ENCODE measurements around the gene AOC1. TPM values are rescaled to one million over a fixed set of nuclear protein-coding genes. Genes with fewer than 3 reads are reported as not detected.

The AOC1 gene
- polyA plus RNA-seq, 1 donor from 2014 or later = not detected

- Histone ChIP-seq H3K79me2 (replicated peaks; ENCODE audit: insufficient read depth, low read length) (no peaks in the 10 kb centered on the region), H3K9ac (ENCODE audit: low read length) (no peak overlapping the region), H4K20me1 (ENCODE audit: insufficient read depth) (no peaks in the 10 kb centered on the region), H3K27ac (ENCODE audit: low read length) (no peak overlapping the region), H3K9me2 (ENCODE audit: insufficient read depth, low read length) (no peaks in the 10 kb centered on the region), H3K4me2 (ENCODE audit: low read length) (no peak overlapping the region), H3K9me3 (ENCODE audit: low read length) (no peaks in the 10 kb centered on the region), H3F3A (ENCODE audit: insufficient read depth, low read length, poor library complexity, severe bottlenecking) (no peaks in the 10 kb centered on the region), H3K4me3 (ENCODE audit: low read length) (no peak overlapping the region), H3K36me3 (ENCODE audit: insufficient read depth, low read length) (no peaks in the 10 kb centered on the region), H3K27me3 (ENCODE audit: insufficient read depth, low read depth, low read length) (no peaks in the 10 kb centered on the region), H2AFZ (ENCODE audit: low read depth, low read length) (no peak overlapping the region)
- no peak for TF ChIP-seq SMC3 (conservative IDR thresholded peaks at IDR 0.05; ENCODE audit: poor library complexity)
- TF ChIP-seq EZH2 (IDR thresholded peaks at IDR 0.05; ENCODE audit: borderline replicate concordance, insufficient read depth, low read length, poor library complexity, severe bottlenecking) = no peak
- TF ChIP-seq CTCF (IDR thresholded peaks at IDR 0.05; ENCODE audit: poor library complexity, severe bottlenecking) = no peak
- TF ChIP-seq, protein P1, sequence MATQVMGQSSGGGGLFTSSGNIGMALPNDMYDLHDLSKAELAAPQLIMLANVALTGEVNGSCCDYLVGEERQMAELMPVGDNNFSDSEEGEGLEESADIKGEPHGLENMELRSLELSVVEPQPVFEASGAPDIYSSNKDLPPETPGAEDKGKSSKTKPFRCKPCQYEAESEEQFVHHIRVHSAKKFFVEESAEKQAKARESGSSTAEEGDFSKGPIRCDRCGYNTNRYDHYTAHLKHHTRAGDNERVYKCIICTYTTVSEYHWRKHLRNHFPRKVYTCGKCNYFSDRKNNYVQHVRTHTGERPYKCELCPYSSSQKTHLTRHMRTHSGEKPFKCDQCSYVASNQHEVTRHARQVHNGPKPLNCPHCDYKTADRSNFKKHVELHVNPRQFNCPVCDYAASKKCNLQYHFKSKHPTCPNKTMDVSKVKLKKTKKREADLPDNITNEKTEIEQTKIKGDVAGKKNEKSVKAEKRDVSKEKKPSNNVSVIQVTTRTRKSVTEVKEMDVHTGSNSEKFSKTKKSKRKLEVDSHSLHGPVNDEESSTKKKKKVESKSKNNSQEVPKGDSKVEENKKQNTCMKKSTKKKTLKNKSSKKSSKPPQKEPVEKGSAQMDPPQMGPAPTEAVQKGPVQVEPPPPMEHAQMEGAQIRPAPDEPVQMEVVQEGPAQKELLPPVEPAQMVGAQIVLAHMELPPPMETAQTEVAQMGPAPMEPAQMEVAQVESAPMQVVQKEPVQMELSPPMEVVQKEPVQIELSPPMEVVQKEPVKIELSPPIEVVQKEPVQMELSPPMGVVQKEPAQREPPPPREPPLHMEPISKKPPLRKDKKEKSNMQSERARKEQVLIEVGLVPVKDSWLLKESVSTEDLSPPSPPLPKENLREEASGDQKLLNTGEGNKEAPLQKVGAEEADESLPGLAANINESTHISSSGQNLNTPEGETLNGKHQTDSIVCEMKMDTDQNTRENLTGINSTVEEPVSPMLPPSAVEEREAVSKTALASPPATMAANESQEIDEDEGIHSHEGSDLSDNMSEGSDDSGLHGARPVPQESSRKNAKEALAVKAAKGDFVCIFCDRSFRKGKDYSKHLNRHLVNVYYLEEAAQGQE (IDR thresholded peaks at IDR 0.05; ENCODE audit: borderline replicate concordance) = no peak
- no peak for TF ChIP-seq POLR2AphosphoS5 (IDR thresholded peaks at IDR 0.05)
- TF ChIP-seq TAF1 (IDR thresholded peaks at IDR 0.05; ENCODE audit: low read depth) = no peak
Measured at GRCh38 chr7:150828384-150828783, 23.9 kb upstream of the AOC1 start.

GRCh38 chr7:150829426-150829825 lies 22.9 kb upstream of the AOC1 start:
- H3K9me3 ChIP-seq (ENCODE audit: low read length) = no peaks in the 10 kb centered on the region
- H3F3A ChIP-seq (ENCODE audit: insufficient read depth, low read length, poor library complexity, severe bottlenecking) = no peaks in the 10 kb centered on the region
- no peak overlapping the region for H3K4me2 ChIP-seq (ENCODE audit: low read length)
- TF ChIP-seq RAD21 (conservative IDR thresholded peaks at IDR 0.05) = no peak
- TF ChIP-seq SMC3 (conservative IDR thresholded peaks at IDR 0.05; ENCODE audit: poor library complexity) = no peak
- TF ChIP-seq CTCF (IDR thresholded peaks at IDR 0.05; ENCODE audit: poor library complexity, severe bottlenecking) = no peak
- no peaks in the 10 kb centered on the region for H3K79me2 ChIP-seq (replicated peaks; ENCODE audit: insufficient read depth, low read length)
- H3K27me3 ChIP-seq (ENCODE audit: insufficient read depth, low read depth, low read length) = no peaks in the 10 kb centered on the region
- H3K9me2 ChIP-seq (ENCODE audit: insufficient read depth, low read length) = no peaks in the 10 kb centered on the region
- no peak overlapping the region for H3K9ac ChIP-seq (ENCODE audit: low read length)
- no peaks in the 10 kb centered on the region for H3K36me3 ChIP-seq (ENCODE audit: insufficient read depth, low read length)
- H4K20me1 ChIP-seq (ENCODE audit: insufficient read depth) = no peaks in the 10 kb centered on the region
- H2AFZ ChIP-seq (ENCODE audit: low read depth, low read length) = no peak overlapping the region
- no peak overlapping the region for H3K4me3 ChIP-seq (ENCODE audit: low read length)
- no peak overlapping the region for H3K27ac ChIP-seq (ENCODE audit: low read length)
